ENCODE results near the gene GTF2H3. TPM values are rescaled to one million over a fixed set of nuclear protein-coding genes. Genes with fewer than 3 reads are reported as not detected.

GTF2H3 gene
- total and polyA plus RNA-seq, 9 of the 15 experiments (the other 6 are each of a cell fraction or from before 2014, with no cell fraction given), result 22.7 to 99.7 (median 49.6) TPM

- H2AFZ ChIP-seq (ENCODE audit: low read depth, low read length), result no peak overlapping the region
- H3K27ac ChIP-seq (ENCODE audit: extremely low read depth, low read depth, low read length), result no peak overlapping the region
- H3K9ac ChIP-seq (ENCODE audit: insufficient read depth in 1 of 2, low read depth in 2 of 2, low read length in 2 of 2), result no peak overlapping the region; a peak in 1 of 4 replicates
- POLR2A ChIA-PET, result interaction anchor here (0.6 to 1.2 kb wide), 3 partner anchors 12 to 1156 kb away, joined by 3 to 4 read pairs (median 4); partner anchors contain the start of gene ZCCHC8
- TF ChIP-seq ZNF23 (CRISPR knock-in tag; IDR thresholded peaks at IDR 0.05) (no peak), SMARCC2 (IDR thresholded peaks at IDR 0.05; ENCODE audit: low read depth) (no peak), ZNF699 (CRISPR knock-in tag; IDR thresholded peaks at IDR 0.05; ENCODE audit: insufficient replicate concordance) (no peak), BMI1 (IDR thresholded peaks at IDR 0.05; ENCODE audit: low read length) (no peak), MLX (CRISPR knock-in tag; conservative IDR thresholded peaks at IDR 0.05) (no peak), RFX1 (IDR thresholded peaks at IDR 0.05) (no peak)
- no peaks in the 10 kb centered on the region for H3K9me1 ChIP-seq (ENCODE audit: control insufficient read depth, insufficient read depth, low read length)
- DNase-seq (ENCODE audit: extremely low read depth in 1 of 4, low spot score in 3 of 4), result no peak
- H4K20me1 ChIP-seq (replicated peaks; ENCODE audit: control insufficient read depth, insufficient read depth, low read length), result no peaks in the 10 kb centered on the region
- H3K4me3 ChIP-seq, result no peak overlapping the region
- H3K4me2 ChIP-seq (ENCODE audit: insufficient read depth, low read length), result no peak overlapping the region
- CTCF ChIA-PET (ENCODE audit: low intra/inter-chr PET ratio), result no interaction called here
- H3K27me3 ChIP-seq (ENCODE audit: control insufficient read depth in 2 of 2, insufficient read depth in 2 of 2, low read length in 2 of 2), result no peaks in the 10 kb centered on the region
- intact Hi-C loops (cut with micrococcal nuclease), result no loop called here
- no peaks in the 10 kb centered on the region; a peak in 1 of 5 replicates for H3K4me1 ChIP-seq (replicated peaks in 1 of 2; ENCODE audit: control insufficient read depth in 2 of 2, insufficient read depth in 2 of 2, low read length in 2 of 2)
- 76% methylated on average over 4 of the region's 4 CpGs for WGBS (ENCODE audit: insufficient coverage, low coverage, missing lambda C conversion rate)
- in situ Hi-C loops (cut with MboI), result no loop called here
- H3K36me3 ChIP-seq (ENCODE audit: control insufficient read depth, insufficient read depth, low read length), result peaks cover 89% of the 10 kb centered on the region
- no peak for FAIRE-seq
- H3K79me2 ChIP-seq (ENCODE audit: control insufficient read depth, insufficient read depth, low read length), result no peaks in the 10 kb centered on the region
- H3K9me3 ChIP-seq (replicated peaks; ENCODE audit: control insufficient read depth, insufficient read depth, low read depth, low read length), result no peaks in the 10 kb centered on the region
- ATAC-seq, result no peak
- no TSS peak for BruUV-seq (replicated peaks)
These were observed 22.8 kb downstream of the GTF2H3 start for GRCh38 chr12:123656392-123656791.

All from K562 (cell line).